Fibroblast of mammary gland (primary cell): ENCODE measurements around the gene POU2F3.
A peak's percentile ranks its signal among the peaks of the same experiment; 100 is the strongest.

Experiments
- DNase-seq: peaks from one replicate; pipeline ENCODE4 v3.0.0-alpha.2; 2010; ENCODE audit warnings: low read depth
- H3K4me3 ChIP-seq: 2 replicates; pipeline ENCODE4 v1.5.1; 2011; ENCODE audit warnings: low read depth, mild to moderate bottlenecking, low read length, moderate library complexity; ENCODE audit not compliant: control insufficient read depth
- TF ChIP-seq, protein P1 (sequence below): conservative IDR thresholded peaks from 2 replicates; pipeline ENCODE4 v1.5.1; 2011; ENCODE audit warnings: low read depth, low read length, inconsistent platforms; ENCODE audit not compliant: control insufficient read depth, insufficient read depth

The POU2F3 gene

DNA sequence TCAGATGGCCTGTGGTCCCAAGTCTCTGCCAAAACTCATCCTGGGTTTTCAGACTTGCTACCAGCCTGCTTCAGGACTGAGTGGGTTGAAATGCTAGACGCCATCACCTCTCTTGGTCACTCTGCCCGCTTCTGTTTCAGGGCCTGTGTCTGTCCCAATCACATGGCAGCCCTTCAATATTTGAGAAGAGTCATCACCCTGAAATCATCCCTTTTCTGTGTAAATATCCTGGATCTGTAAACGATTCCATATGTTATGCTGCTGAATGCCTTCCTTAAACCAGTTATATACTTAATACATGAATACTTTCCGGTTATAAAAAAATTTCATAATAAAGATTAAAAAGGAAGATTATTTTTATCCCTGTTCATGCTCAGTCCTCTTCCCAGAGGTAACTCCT, 45.3 kb downstream of the POU2F3 start:
- TF ChIP-seq, protein P1, sequence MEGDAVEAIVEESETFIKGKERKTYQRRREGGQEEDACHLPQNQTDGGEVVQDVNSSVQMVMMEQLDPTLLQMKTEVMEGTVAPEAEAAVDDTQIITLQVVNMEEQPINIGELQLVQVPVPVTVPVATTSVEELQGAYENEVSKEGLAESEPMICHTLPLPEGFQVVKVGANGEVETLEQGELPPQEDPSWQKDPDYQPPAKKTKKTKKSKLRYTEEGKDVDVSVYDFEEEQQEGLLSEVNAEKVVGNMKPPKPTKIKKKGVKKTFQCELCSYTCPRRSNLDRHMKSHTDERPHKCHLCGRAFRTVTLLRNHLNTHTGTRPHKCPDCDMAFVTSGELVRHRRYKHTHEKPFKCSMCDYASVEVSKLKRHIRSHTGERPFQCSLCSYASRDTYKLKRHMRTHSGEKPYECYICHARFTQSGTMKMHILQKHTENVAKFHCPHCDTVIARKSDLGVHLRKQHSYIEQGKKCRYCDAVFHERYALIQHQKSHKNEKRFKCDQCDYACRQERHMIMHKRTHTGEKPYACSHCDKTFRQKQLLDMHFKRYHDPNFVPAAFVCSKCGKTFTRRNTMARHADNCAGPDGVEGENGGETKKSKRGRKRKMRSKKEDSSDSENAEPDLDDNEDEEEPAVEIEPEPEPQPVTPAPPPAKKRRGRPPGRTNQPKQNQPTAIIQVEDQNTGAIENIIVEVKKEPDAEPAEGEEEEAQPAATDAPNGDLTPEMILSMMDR: no peak
- DNase-seq: peak; percentile 47
- H3K4me3 ChIP-seq: no peak overlapping the region

DNA sequence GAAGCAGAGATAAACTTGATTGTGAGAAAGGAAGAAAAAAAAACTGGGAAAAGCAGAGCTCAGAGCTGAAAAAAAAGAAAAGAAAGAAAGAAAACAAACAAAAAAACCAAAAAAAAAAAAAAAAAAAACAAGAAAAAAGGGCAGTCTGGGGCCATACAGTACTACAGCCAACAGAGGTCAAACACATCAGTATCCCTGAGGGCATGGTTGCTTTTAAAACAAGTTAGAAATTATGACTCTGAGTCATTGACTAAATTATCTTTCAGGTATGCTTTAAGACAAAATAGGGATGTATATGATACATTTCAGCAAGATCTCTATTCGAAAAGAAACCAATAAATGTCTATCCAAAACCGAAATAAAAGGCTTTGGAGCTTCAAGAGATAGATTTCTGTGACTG, 48.1 kb downstream of the POU2F3 start:
- DNase-seq: no peak
- H3K4me3 ChIP-seq: no peak overlapping the region
- TF ChIP-seq, protein P1: no peak

DNA sequence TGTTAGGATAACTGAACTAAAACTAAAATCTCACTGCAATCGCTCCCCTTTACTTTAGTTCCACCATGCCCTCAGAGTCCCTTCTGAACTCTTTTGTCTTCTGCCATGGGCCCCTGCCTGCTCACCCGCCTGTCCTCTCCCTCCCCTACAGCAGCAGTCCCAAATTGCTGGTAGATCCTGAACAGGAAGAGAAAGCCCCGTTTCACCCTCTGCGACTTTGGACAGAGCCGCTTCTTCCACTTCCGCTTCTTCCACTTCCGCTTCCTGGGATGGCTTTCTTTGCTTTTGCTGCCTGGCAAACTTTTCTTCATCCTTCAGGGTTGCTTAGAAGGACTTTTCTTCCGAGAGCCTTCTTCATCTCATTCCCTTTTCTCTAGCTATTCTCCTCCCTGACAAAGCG, 49.5 kb downstream of the POU2F3 start:
- H3K4me3 ChIP-seq: no peak overlapping the region
- DNase-seq: no peak
- TF ChIP-seq, protein P1: no peak

DNA sequence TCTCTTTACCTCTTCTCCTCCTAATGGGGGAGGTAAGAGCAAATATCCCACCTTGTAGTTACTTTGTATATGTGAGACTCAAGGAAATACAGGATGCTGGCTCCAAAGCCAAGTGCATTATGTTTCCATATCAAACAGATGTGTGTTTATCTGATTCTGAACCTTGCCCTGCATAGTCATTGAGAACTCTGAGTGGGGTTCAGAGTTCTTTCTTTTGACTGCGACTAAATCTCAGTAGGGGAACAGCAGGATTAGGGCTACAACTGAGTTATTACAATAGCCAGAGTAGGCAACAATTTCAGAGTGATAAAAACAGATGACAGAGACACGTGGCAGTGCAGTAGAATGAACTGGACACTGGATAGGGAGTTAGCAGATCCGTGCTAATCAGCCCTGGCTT, 51.0 kb downstream of the POU2F3 start:
- DNase-seq: no peak
- no peak overlapping the region for H3K4me3 ChIP-seq
- TF ChIP-seq, protein P1: no peak

DNA sequence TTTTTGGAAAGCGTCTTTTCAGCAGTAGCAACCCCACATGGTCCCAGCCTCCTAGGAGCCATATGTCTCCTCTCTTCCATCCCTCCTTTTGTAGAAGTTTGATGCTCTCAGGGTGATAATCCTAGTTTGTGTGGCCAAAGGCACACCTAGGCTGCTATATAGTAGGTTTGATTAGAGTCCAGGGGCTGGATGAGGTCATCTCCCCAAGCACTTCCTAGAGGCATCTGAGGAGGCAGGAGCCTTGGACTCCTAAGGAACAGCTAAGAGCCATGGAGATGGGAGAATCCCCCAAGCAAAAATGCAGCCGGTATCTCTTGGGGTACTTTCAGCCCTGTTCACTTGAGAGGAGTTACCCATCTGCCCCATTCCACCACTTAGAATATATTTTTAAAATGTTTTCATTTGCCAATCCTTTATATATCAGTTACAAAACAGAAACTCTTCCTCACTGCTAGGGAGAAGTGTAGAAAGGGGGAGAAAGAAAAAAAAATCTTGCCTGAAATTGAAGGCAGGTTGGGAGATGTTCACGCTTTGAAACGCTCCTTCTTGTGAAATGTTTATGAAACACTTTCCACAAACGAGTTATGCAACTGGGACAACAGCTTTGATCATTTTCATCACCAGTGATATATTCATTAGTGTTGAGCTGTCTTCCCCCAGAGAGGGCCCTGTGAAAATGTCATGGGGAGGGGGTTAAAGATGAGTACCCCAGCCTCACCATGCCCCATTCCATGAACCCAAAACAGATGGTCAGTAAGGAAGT, 53.3 kb downstream of the POU2F3 start:
- no peak for DNase-seq
- TF ChIP-seq, protein P1: no peak
- no peak overlapping the region for H3K4me3 ChIP-seq

DNA sequence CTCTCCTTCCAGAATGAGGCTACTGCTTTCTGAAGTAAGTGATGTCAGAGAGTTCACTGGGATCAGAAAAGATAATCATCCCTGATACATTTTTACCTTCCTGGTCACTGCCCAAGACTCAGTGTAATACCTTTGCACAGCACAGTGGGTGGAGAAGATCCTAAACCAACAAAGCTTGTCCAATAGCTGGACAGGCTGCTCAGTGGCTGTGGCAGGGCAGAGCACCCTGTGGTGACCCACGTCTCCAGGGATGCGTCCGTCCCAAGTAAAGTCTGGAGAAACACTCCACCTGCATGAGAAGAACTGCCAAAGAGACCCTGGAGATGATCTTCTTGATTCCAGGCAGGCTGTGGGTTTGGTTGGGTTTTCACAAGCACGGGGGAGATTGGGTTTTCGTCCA, 54.2 kb downstream of the POU2F3 start:
- TF ChIP-seq, protein P1: no peak

DNA sequence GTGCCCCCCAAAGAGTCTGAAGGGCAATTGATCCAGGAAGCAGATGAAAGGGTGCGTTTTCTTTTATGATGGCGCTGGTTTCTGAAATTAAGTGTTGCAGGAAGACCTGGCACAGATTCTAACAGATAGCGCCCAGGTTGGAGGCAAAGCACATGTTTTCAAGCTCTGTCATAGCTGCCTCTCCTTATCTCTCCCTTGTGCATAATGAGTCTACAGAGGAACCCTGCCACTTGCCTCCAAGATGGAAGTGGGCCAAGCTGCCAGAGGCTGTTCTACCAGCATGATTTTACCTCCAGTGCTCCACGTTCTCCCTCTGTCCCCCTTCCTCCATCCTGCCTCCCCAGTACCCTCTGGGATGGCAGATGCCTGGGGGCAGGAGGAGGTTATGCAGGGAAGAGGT, 55.2 kb downstream of the POU2F3 start:
- TF ChIP-seq, protein P1: no peak
- H3K4me3 ChIP-seq: no peak overlapping the region
- no peak for DNase-seq

More for the DNA sequence above, 54.2 kb downstream of the POU2F3 start:
- no peak for DNase-seq
- H3K4me3 ChIP-seq: no peak overlapping the region
